ENCODE measurements around the gene MICOS13.
"Not testable (repeated sequence)": the region's sequence is repeated elsewhere in the genome, so short reads cannot be mapped to it uniquely, and the experiment has no call there.

The MICOS13 gene

DNA sequence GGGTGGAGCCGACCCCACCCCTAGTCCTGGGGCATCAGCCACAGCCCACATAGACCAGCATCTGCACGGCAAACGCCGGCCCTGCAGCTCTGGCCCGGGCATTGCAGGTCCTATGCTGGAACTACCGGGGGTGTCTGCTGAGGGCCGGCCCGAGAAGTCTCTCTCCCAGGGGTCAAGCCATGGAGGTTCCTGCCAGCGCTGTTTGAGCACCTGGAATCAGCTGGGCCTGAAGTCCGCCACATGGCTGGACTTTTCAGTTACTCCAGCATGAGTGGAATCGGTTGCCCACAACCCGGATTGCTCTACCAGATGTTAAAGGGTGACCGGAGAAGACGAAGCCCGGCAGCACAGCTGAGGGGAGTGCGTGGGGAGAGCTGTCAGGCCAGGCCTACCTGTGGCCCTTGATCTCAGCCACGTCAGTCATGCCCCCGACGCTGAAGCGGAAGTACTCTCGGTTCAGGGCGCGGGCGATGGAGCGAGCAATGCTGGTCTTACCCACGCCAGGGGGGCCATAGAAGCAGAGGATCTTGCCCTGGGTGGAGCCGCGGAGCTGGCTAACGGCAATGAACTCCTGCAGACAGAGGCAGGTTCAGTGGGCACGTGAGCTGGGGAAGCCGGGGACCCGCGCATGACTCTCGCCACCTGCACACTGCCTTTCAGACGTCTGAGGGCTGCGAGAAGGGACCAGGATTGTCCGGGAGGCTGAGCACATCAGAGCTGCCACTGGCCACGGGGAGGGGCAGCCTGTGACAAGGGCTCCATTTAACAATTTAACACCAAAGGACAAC is 18.5 kb upstream of the MICOS13 start:
- no peak for DNase-seq

DNA sequence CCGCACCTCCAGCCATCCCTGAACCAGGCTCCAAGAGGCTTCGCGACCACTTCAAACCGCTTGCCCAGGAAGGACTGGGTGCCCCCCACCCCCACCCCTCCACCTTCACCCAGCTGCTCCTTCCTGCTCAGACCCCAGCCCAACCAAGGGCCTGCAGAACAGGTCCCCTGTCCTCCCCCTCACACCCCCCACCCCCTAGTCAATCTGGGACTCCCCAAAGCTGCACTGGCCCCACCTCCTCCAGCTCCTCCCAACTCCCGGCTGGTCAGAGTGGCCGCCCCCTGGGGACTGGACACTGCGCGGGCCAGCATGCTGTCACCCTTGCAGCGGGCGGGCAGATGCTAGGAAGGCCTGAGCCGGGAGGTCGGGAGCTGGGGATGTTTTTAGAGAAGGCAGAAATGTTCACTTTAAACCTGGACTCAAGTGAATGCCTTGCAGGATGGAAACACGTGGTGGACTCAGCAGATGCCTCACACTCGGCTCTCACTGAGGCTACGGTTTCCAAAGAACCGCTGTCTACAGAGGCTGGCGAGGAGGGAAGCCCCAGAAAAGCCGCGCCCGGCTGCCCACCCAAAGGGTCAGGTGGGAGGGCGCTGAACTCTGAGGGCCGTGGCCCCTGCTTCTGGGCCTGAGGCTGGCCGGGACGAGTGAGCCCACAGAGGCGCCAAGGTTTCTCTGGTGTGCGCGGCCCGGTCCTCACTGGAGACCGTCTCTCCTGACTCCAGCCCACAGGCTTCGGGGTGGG is 17.7 kb upstream of the MICOS13 start:
- DNase-seq: no peak

- no peak for DNase-seq
These were observed 16.9 kb upstream of the MICOS13 start for GRCh38 chr19:5697022-5697889.

- no peak for DNase-seq
These were observed 16.1 kb upstream of the MICOS13 start for GRCh38 chr19:5696196-5697021.

- DNase-seq: no peak
These were observed 15.4 kb upstream of the MICOS13 start for GRCh38 chr19:5695649-5696195.

- no peak for DNase-seq
These were observed 14.8 kb upstream of the MICOS13 start for GRCh38 chr19:5694956-5695648.

- DNase-seq: no peak
These were observed 14.0 kb upstream of the MICOS13 start for GRCh38 chr19:5694167-5694955.

DNA sequence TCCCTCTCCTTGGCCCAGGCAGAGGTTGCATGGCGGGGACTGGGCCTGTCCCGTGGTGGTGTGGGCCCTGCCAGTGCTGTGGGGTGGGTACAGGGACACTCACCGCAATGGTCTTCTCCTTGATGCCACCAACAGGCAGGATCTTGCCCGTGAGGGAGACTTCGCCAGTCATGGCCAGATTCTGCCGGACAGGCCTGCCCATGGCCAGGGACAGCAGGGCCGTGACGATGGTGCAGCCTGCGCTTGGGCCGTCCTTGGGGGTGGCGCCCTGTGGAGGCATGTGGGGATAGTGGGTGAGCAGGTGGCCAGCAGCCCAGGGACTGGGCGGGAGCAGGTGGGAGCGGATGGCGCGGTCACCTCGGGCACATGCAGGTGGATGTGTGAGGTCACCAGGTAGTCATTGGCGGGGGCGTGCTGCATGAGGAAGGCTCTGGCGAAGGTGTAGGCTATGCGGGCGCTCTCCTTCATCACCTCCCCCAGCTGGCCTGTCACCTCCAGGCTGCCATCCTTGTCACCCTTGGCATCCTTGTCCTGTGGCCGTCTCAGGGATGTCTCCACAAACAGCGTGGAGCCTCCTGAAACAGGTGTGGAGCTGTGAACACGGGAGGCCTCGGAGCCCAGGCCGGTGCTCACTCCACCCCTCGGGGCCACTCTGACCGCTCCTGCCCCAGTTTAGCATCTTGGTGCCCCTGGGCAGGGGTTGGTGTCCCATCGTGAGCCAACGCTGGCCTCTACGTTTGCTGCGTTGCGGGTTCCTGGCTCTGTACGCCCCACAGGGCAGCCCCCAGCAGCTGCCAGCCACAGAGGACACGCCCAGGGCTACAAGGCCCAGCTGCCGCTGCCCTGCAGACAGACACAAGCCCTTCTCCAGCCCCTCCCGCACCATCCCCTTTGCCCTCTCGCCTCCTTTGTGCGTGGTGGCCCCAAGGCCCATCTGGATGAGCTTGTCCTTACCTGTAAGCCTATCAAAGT is 13.2 kb upstream of the MICOS13 start:
- no peak for DNase-seq

GRCh38 chr19:5692723-5693194 is 12.4 kb upstream of the MICOS13 start:
- DNase-seq: no peak

DNA sequence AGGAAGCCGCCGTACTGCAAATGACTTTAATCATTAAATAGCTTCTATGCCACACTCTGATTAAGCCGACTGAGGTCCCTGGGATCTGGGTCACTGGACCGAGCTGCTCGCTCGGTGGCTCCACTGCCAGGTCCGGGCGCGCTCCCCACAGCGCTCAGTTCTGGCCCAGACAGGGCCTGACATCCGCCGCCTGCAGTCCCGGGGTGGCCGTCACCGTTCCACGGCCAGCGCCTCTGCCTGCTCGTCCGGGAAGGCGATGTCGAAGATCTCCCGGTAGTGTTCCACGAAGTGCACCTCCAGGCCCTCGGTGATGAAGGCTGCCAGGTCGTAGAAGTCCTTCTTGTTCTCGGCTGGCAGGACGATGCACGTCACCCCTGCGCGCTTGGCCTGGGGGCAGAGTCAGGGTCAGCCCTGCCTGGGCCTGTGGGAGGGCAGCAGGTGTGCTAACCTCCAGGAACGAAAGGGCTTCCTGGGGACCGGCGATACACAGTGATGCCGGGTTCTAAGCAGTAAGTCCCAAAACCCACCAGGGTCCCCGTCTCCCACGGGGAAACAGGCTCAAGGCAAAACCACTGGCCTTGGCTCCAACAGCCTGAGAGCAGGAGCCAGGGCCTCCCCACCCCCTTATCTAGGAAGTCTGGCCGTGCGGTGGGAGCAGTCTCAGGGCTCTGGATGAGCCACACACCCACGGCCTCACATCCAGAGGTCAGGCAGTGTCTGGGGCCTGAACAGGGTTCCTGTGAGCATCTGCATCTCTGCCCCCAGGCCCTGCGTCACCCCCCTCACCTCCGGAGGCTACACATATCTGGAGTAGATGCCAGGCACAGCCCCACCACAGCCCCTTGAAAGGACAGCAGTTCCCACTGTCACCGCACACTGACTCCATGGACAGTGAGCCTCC is 11.8 kb upstream of the MICOS13 start:
- DNase-seq: no peak

DNA sequence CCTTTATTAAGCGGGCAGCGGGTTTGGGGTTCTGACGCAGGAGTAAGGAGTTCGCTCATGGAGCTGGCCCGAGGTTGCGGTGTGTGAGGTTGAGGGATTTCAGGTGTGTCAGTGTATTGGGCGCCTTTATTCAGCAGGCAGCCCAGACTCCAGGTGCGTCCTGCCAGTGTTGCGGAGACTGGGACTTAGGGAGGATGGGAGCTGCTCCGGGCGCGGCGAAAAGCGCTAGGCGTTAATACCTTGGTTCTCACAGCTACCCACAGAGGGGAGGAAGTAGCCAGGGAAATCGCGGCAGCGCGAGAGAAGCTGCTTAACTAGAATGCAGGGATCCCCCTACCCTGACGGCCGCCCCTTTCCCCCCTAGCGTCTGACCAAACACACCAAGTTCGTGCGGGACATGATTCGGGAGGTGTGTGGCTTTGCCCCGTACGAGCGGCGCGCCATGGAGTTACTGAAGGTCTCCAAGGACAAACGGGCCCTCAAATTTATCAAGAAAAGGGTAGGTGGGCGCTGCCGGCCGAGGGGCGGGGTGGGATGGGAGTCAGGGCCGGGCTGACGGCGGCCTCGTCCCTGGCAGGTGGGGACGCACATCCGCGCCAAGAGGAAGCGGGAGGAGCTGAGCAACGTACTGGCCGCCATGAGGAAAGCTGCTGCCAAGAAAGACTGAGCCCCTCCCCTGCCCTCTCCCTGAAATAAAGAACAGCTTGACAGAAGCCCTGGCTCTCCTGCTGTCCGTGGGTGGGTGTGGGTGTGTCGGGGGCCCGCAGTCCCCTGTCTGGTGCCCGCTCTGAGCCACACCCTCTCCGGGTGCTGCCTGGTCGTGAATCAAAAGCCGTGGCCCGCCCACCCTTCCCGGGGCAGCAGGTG is 10.9 kb upstream of the MICOS13 start:
- DNase-seq: no peak

- DNase-seq: peak; percentile 83
These were observed 10.0 kb upstream of the MICOS13 start, which contains the start of gene RPL36 for GRCh38 chr19:5690125-5690954. Gene RPL36 (plus strand): TSS chr19:5690295. CDS start chr19:5690508, 213 bp downstream.

- not testable (repeated sequence) for DNase-seq
These were observed 8.1 kb upstream of the MICOS13 start for GRCh38 chr19:5688262-5688881.

- no peak for DNase-seq
These were observed 7.3 kb upstream of the MICOS13 start for GRCh38 chr19:5687360-5688198.

Data from cortex of kidney (tissue), 1 donor.